SK-N-SH (cell line): ENCODE data around the gene SLC13A3. TPM values are rescaled to one million over a fixed set of nuclear protein-coding genes. Genes with fewer than 3 reads are reported as not detected.

Experiments
- CTCF ChIA-PET: fragments of 300-600, 350-600 bp; formaldehyde crosslinking; extraction: SDS; loops from one replicate; lab custom pipeline; 2021; lab: Yijun Ruan, JAX
- POLR2A ChIA-PET: fragments of 350-600 bp; sonication (Branson Sonifier 250); formaldehyde crosslinking; extraction: SDS; loops from one replicate; lab custom pipeline; 2020; ENCODE audit warnings: antibody characterized with exemption, inconsistent platforms; lab: Yijun Ruan, JAX
- DNase-seq: peaks from one replicate; pipeline ENCODE4 v3.0.0; 2012
- H2AFZ ChIP-seq: fragments of 200-600 bp; sonication (generic); 2 replicates; pipeline ENCODE4 v1.8.1; 2016; ENCODE audit warnings: antibody characterized with exemption, mild to moderate bottlenecking, low read depth
- H3F3A ChIP-seq: fragments of 200-600 bp; sonication (generic); replicated peaks from 2 replicates; pipeline ENCODE3; 2016; ENCODE audit warnings: antibody characterized with exemption, mild to moderate bottlenecking; ENCODE audit not compliant: insufficient read depth
- H3K27ac ChIP-seq, 2 experiments: fragments of 200-500 bp in 1 of 2; fragments of 200-600 bp in 1 of 2; sonication (Bioruptor generic) in 1 of 2; sonication (generic), shearing (Covaris generic) in 1 of 2; 2 replicates each; pipeline versions ENCODE4 v1.5.1 to v1.6.1; 2014 to 2016; ENCODE audit warnings: low read depth in 2 of 2, inconsistent platforms in 1 of 2, low read length in 1 of 2, mild to moderate bottlenecking in 1 of 2, mixed read lengths in 1 of 2
- H3K27me3 ChIP-seq: fragments of 200-600 bp; sonication (generic), shearing (Covaris generic); 2 replicates; pipeline ENCODE4 v1.6.1; 2016; ENCODE audit warnings: mixed run types; ENCODE audit not compliant: insufficient read depth
- H3K36me3 ChIP-seq, 2 experiments: fragments of 200-500 bp in 1 of 2; fragments of 200-600 bp in 1 of 2; sonication (Bioruptor generic) in 1 of 2; sonication (generic) in 1 of 2; replicated peaks in 1 of 2; 2 replicates each; pipeline versions ENCODE3 to v1.5.1; 2014 to 2016; ENCODE audit warnings: low read length in 1 of 2, mild to moderate bottlenecking in 1 of 2; ENCODE audit not compliant: insufficient read depth in 2 of 2, control insufficient read depth in 1 of 2
- H3K4me1 ChIP-seq, 2 experiments: fragments of 200-500 bp in 1 of 2; fragments of 200-600 bp in 1 of 2; sonication (Bioruptor generic) in 1 of 2; sonication (generic), shearing (Covaris generic) in 1 of 2; 2 replicates each; pipeline versions ENCODE4 v1.5.1 to v1.6.1; 2014 to 2016; ENCODE audit warnings: low read depth in 1 of 2, low read length in 1 of 2, mixed run types in 1 of 2; ENCODE audit not compliant: insufficient read depth in 2 of 2, control insufficient read depth in 1 of 2
- H3K4me2 ChIP-seq: fragments of 200-600 bp; sonication (generic), shearing (Covaris generic); 2 replicates; pipeline ENCODE4 v1.6.1; 2017; ENCODE audit warnings: mixed run types
- H3K4me3 ChIP-seq, 2 experiments: fragments of 200-500 bp in 1 of 2; fragments of 200-600 bp in 1 of 2; sonication (Bioruptor generic) in 1 of 2; sonication (generic), shearing (Covaris generic) in 1 of 2; 2 replicates each; pipeline versions ENCODE4 v1.5.1 to v1.8.1; 2014 to 2016; ENCODE audit warnings: low read depth in 2 of 2, inconsistent platforms in 1 of 2, low read length in 1 of 2, mild to moderate bottlenecking in 1 of 2, mixed read lengths in 1 of 2, moderate library complexity in 1 of 2
- H3K79me2 ChIP-seq: fragments of 200-600 bp; sonication (generic); 2 replicates; pipeline ENCODE4 v1.8.1; 2017; ENCODE audit warnings: mild to moderate bottlenecking; ENCODE audit not compliant: insufficient read depth
- H3K9ac ChIP-seq: fragments of 200-600 bp; sonication (generic); 2 replicates; pipeline ENCODE4 v1.6.1; 2017; ENCODE audit warnings: mixed run types
- H3K9me2 ChIP-seq: fragments of 200-600 bp; sonication (generic); 2 replicates; pipeline ENCODE4 v1.6.1; 2017; ENCODE audit warnings: mixed run types
- H3K9me3 ChIP-seq: fragments of 200-600 bp; sonication (generic); 2 replicates; pipeline ENCODE4 v1.6.1; 2017; ENCODE audit warnings: mixed run types, mild to moderate bottlenecking, moderate library complexity
- H4K20me1 ChIP-seq: fragments of 200-600 bp; sonication (generic); 2 replicates; pipeline ENCODE4 v1.6.1; 2017; ENCODE audit warnings: mild to moderate bottlenecking, mixed run types; ENCODE audit not compliant: insufficient read depth
- CHD2 ChIP-seq: fragments of 150-350 bp; IDR thresholded peaks from 2 replicates; pipeline ENCODE4 v1.6.1; 2018; ENCODE audit warnings: low read length; ENCODE audit not compliant: partially characterized antibody
- ELF1 ChIP-seq: IDR thresholded peaks from 2 replicates; pipeline ENCODE4 v1.4.0; 2012
- EP300 ChIP-seq, 2 experiments: IDR thresholded peaks; 2 replicates each; pipeline versions ENCODE4 v1.4.0 to v1.6.1; 2012; ENCODE audit warnings: borderline replicate concordance in 1 of 2, low read depth in 1 of 2, low read length in 1 of 2
- EZH2phosphoT487 ChIP-seq: fragments of 200-600 bp; sonication (generic); IDR thresholded peaks from 2 replicates; pipeline ENCODE4 v1.6.1; 2017; ENCODE audit warnings: low read depth, mixed run types, mild to moderate bottlenecking, antibody characterized with exemption, moderate library complexity, borderline replicate concordance
- FOXJ3 ChIP-seq: sonication (generic); formaldehyde crosslinking; IDR thresholded peaks from 2 replicates; pipeline ENCODE4 v1.5.1; 2020; ENCODE audit warnings: mild to moderate bottlenecking, missing genetic modification reagents
- FOXM1 ChIP-seq: IDR thresholded peaks from 2 replicates; pipeline ENCODE4 v1.4.0; 2012; ENCODE audit warnings: low read depth, mild to moderate bottlenecking
- GABPA ChIP-seq: IDR thresholded peaks from 2 replicates; pipeline ENCODE4 v1.4.0; 2012; ENCODE audit warnings: low read depth, mild to moderate bottlenecking
- GATA2 ChIP-seq: sonication (generic); formaldehyde crosslinking; IDR thresholded peaks from 2 replicates; pipeline ENCODE4 v1.5.0; 2020; ENCODE audit warnings: mild to moderate bottlenecking, missing genetic modification reagents
- JUND ChIP-seq: IDR thresholded peaks from 2 replicates; pipeline ENCODE4 v1.4.0; 2012
- MEF2A ChIP-seq: IDR thresholded peaks from 2 replicates; pipeline ENCODE4 v1.4.0; 2012; ENCODE audit warnings: low read depth, borderline replicate concordance
- MXI1 ChIP-seq: IDR thresholded peaks from 2 replicates; pipeline ENCODE4 v1.6.1; 2012; ENCODE audit warnings: mild to moderate bottlenecking, low read depth, low read length, improper control_type of control experiment
- NFIC ChIP-seq: IDR thresholded peaks from 2 replicates; pipeline ENCODE4 v1.4.0; 2012; ENCODE audit warnings: borderline replicate concordance
- NRF1 ChIP-seq: IDR thresholded peaks from 2 replicates; pipeline ENCODE4 v1.6.1; 2012; ENCODE audit warnings: low read depth, mild to moderate bottlenecking, low read length
- RCOR1 ChIP-seq: fragments of 150-350 bp; IDR thresholded peaks from 2 replicates; pipeline ENCODE4 v1.6.1; 2017; ENCODE audit warnings: antibody characterized with exemption, low read length
- SIN3A ChIP-seq: IDR thresholded peaks from 2 replicates; pipeline ENCODE4 v1.6.1; 2012; ENCODE audit warnings: low read depth, mild to moderate bottlenecking, low read length, moderate library complexity, borderline replicate concordance
- TAF1 ChIP-seq: IDR thresholded peaks from 2 replicates; pipeline ENCODE4 v1.6.1; 2012; ENCODE audit warnings: low read depth, mild to moderate bottlenecking, low read length, moderate library complexity, borderline replicate concordance
- TEAD4 ChIP-seq: IDR thresholded peaks from 2 replicates; pipeline ENCODE4 v1.4.0; 2012; ENCODE audit warnings: mild to moderate bottlenecking, borderline replicate concordance; ENCODE audit not compliant: insufficient read depth
- YY1 ChIP-seq: IDR thresholded peaks from 2 replicates; pipeline ENCODE4 v1.4.0; 2012; ENCODE audit warnings: low read depth, mild to moderate bottlenecking
- WGBS: methylation state at CpG from one replicate; pipeline ENCODE4 v1.1.6; 2017; ENCODE audit warnings: low lambda C conversion rate; 5-methylcytosine and 5-hydroxymethylcytosine counted together
- polyA plus RNA-seq, 3 experiments: library from polyadenylated mRNA; depleted of rRNA; stranded (reverse); fragments of >200 nt; gene quantifications; 2 replicates each; pipeline ENCODE4 v1.2.3, GENCODE V29; 2012
- TF ChIP-seq, protein P1 (sequence below): fragments of 200-600 bp; sonication (generic); IDR thresholded peaks from 2 replicates; pipeline ENCODE4 v1.6.1; 2017; ENCODE audit warnings: antibody characterized with exemption, mild to moderate bottlenecking, moderate library complexity
- TF ChIP-seq, protein P2 (sequence below): IDR thresholded peaks from 2 replicates; pipeline ENCODE4; 2012
- TF ChIP-seq, protein P3 (sequence below): fragments of 150-350 bp; IDR thresholded peaks from 2 replicates; pipeline ENCODE4 v1.6.1; 2017; ENCODE audit warnings: antibody characterized with exemption, low read length, low read depth, borderline replicate concordance
- TF ChIP-seq, protein P4 (sequence below): IDR thresholded peaks from 2 replicates; pipeline ENCODE4 v1.4.0; 2012; ENCODE audit warnings: low read depth
- TF ChIP-seq, protein P5 (sequence below): IDR thresholded peaks from 2 replicates; pipeline ENCODE4 v1.4.0; 2012; ENCODE audit warnings: low read depth, borderline replicate concordance

Gene SLC13A3
- polyA plus RNA-seq, 1 of the 3 experiments (the other 2 are of a cell fraction), result 0.10 TPM

DNA sequence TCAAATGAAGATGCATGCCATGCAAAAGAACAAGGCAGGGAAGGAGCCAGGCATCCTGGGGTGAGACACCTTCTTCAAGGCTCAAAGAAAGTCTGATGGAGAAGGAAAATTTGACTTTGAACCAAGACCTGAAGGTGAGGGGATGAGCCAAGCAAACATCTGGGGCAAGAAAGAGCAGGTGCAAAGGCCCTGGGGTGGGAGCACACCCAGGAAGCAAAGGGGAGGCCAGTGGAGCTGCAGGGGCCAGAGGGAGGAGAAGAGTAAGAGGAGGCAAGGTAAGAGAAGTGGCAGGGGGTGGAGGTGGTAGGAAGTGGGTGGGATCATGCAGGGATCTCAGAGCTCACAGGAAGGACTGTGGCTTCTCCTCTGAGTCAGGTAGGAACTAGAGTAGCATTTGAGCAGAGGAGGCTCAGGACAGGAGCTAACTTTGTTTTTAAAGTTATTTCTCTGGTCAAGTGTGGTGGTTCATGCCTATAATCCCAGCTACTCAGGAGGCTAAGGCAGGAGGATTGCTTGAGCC lies 49.6 kb downstream of the SLC13A3 start:
- H4K20me1 ChIP-seq, result no peaks in the 10 kb centered on the region
- no peak for DNase-seq
- no peak overlapping the region for H2AFZ ChIP-seq
- no peak overlapping the region for H3K4me3 ChIP-seq
- H3K36me3 ChIP-seq, result no peaks in the 10 kb centered on the region
- no peak overlapping the region for H3K9ac ChIP-seq
- no peaks in the 10 kb centered on the region for H3K27me3 ChIP-seq
- no peaks in the 10 kb centered on the region for H3K79me2 ChIP-seq
- no peak overlapping the region for H3K27ac ChIP-seq
- TF ChIP-seq ELF1, result no peak
- TF ChIP-seq FOXJ3 (CRISPR knock-in tag), result no peak
- no peak for TF ChIP-seq JUND
- TF ChIP-seq, protein P1, sequence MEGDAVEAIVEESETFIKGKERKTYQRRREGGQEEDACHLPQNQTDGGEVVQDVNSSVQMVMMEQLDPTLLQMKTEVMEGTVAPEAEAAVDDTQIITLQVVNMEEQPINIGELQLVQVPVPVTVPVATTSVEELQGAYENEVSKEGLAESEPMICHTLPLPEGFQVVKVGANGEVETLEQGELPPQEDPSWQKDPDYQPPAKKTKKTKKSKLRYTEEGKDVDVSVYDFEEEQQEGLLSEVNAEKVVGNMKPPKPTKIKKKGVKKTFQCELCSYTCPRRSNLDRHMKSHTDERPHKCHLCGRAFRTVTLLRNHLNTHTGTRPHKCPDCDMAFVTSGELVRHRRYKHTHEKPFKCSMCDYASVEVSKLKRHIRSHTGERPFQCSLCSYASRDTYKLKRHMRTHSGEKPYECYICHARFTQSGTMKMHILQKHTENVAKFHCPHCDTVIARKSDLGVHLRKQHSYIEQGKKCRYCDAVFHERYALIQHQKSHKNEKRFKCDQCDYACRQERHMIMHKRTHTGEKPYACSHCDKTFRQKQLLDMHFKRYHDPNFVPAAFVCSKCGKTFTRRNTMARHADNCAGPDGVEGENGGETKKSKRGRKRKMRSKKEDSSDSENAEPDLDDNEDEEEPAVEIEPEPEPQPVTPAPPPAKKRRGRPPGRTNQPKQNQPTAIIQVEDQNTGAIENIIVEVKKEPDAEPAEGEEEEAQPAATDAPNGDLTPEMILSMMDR, result no peak
- TF ChIP-seq TEAD4, result no peak
- no peak for TF ChIP-seq YY1
- TF ChIP-seq FOXM1, result no peak
- TF ChIP-seq NFIC, result no peak
- no peak for TF ChIP-seq NRF1
- TF ChIP-seq EZH2phosphoT487, result no peak
- no peak for TF ChIP-seq MXI1
- TF ChIP-seq, protein P2, sequence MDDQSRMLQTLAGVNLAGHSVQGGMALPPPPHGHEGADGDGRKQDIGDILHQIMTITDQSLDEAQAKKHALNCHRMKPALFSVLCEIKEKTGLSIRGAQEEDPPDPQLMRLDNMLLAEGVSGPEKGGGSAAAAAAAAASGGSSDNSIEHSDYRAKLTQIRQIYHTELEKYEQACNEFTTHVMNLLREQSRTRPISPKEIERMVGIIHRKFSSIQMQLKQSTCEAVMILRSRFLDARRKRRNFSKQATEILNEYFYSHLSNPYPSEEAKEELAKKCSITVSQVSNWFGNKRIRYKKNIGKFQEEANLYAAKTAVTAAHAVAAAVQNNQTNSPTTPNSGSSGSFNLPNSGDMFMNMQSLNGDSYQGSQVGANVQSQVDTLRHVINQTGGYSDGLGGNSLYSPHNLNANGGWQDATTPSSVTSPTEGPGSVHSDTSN, result no peak
- TF ChIP-seq MEF2A, result no peak
- no peak for TF ChIP-seq GABPA
- TF ChIP-seq, protein P3, sequence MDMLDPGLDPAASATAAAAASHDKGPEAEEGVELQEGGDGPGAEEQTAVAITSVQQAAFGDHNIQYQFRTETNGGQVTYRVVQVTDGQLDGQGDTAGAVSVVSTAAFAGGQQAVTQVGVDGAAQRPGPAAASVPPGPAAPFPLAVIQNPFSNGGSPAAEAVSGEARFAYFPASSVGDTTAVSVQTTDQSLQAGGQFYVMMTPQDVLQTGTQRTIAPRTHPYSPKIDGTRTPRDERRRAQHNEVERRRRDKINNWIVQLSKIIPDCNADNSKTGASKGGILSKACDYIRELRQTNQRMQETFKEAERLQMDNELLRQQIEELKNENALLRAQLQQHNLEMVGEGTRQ, result no peak
- H3K9me2 ChIP-seq, result no peaks in the 10 kb centered on the region
- no peaks in the 10 kb centered on the region for H3F3A ChIP-seq
- H3K4me1 ChIP-seq, result no peaks in the 10 kb centered on the region
- no peaks in the 10 kb centered on the region for H3K9me3 ChIP-seq
- H3K4me2 ChIP-seq, result no peak overlapping the region
- ChIA-PET POLR2A (no interaction called here), CTCF (interaction anchor here (1.0 kb wide), 1 partner anchor 10 kb away, joined by 4 read pairs; no protein-coding TSS in a partner anchor)

DNA sequence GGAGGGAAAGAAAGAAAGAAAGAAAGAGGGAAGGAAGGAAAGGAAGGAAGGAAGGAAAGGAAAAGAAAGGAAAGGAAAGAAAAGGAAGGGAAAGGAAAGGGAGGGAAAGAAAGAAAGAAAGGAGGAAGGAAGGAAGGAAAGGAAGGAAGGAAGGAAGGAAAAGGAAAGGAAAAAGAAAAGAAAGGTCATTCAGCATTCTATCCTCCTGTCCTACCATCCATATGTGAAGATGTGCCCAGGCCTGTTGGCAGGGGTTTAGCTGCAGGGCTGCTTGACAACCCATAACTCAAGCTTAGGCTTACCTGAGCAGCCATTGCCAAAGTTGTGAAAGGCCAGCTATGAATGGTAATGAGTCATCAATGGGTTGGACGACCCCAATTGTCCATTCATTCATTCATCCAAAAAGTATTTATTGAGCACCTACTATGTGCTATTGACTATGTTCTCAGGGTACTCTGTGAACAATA lies 50.9 kb downstream of the SLC13A3 start:
- no peaks in the 10 kb centered on the region for H4K20me1 ChIP-seq
- H3K27me3 ChIP-seq, result no peaks in the 10 kb centered on the region; the same call in 1 of the 2 replicates
- DNase-seq, result no peak
- H3K4me3 ChIP-seq, result no peak overlapping the region
- no peaks in the 10 kb centered on the region for H3K79me2 ChIP-seq
- ChIA-PET CTCF (no interaction called here), POLR2A (no interaction called here)
- H3F3A ChIP-seq, result no peaks in the 10 kb centered on the region
- no peaks in the 10 kb centered on the region for H3K9me2 ChIP-seq
- H3K9me3 ChIP-seq, result no peaks in the 10 kb centered on the region
- WGBS, result 0% methylated on average over 1 of the region's 1 CpG
- no peak overlapping the region for H3K9ac ChIP-seq
- H3K4me1 ChIP-seq, result no peaks in the 10 kb centered on the region
- no peaks in the 10 kb centered on the region for H3K36me3 ChIP-seq
- no peak overlapping the region for H3K27ac ChIP-seq
- H2AFZ ChIP-seq, result no peak overlapping the region
- H3K4me2 ChIP-seq, result no peak overlapping the region
- TF ChIP-seq, protein P4, sequence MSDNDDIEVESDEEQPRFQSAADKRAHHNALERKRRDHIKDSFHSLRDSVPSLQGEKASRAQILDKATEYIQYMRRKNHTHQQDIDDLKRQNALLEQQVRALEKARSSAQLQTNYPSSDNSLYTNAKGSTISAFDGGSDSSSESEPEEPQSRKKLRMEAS, result no peak
- TF ChIP-seq SIN3A (no peak), TEAD4 (no peak), MEF2A (no peak), EZH2phosphoT487 (no peak), TAF1 (no peak), EP300 (IDR thresholded peaks at IDR 0.05; ENCODE audit: borderline replicate concordance in 1 of 2, low read depth in 1 of 2, low read length in 1 of 2) (no peak), MXI1 (no peak), ELF1 (no peak), CHD2 (no peak), GABPA (no peak), FOXJ3 (CRISPR knock-in tag) (no peak), GATA2 (CRISPR knock-in tag) (no peak), RCOR1 (no peak)
- TF ChIP-seq, protein P5, sequence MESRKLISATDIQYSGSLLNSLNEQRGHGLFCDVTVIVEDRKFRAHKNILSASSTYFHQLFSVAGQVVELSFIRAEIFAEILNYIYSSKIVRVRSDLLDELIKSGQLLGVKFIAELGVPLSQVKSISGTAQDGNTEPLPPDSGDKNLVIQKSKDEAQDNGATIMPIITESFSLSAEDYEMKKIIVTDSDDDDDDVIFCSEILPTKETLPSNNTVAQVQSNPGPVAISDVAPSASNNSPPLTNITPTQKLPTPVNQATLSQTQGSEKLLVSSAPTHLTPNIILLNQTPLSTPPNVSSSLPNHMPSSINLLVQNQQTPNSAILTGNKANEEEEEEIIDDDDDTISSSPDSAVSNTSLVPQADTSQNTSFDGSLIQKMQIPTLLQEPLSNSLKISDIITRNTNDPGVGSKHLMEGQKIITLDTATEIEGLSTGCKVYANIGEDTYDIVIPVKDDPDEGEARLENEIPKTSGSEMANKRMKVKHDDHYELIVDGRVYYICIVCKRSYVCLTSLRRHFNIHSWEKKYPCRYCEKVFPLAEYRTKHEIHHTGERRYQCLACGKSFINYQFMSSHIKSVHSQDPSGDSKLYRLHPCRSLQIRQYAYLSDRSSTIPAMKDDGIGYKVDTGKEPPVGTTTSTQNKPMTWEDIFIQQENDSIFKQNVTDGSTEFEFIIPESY, result no peak
